Natural killer cell treated with Interleukin-12 subunit alpha and Interleukin-12 subunit beta and Interleukin-15 and Interleukin-18, amount 100 ng/mL, for 72 hours (primary cell): Measurements from ENCODE around the gene SUSD6. TPM values are rescaled to one million over a fixed set of nuclear protein-coding genes. Genes with fewer than 3 reads are reported as not detected.

Source experiments
- ATAC-seq, 2 donors: fragments of 150-1000 bp; cut with Tn5 transposase in 1 of 2; sonication (Bioruptor Pico), chemical (Tn5 transposase) in 1 of 2; 2 replicates each; pipeline ENCODE4 v1.10.0; 2021
- DNase-seq: peaks from one replicate; pipeline ENCODE4 v3.0.0; 2022; ENCODE audit warnings: low spot score
- H3K27ac Mint-ChIP-seq, 2 donors: 1 replicate in 1 of 2; 2 replicates in 1 of 2; pipeline ENCODE4 v1.8.0; 2022; ENCODE audit warnings: mixed read lengths in 2 of 2, mild to moderate bottlenecking in 1 of 2, moderate library complexity in 1 of 2
- H3K27me3 Mint-ChIP-seq, 2 donors: 1 replicate in 1 of 2; 2 replicates in 1 of 2; pipeline ENCODE4 v1.8.0; 2022; ENCODE audit warnings: mixed read lengths in 2 of 2
- H3K36me3 Mint-ChIP-seq: one replicate; pipeline ENCODE4 v1.8.0; 2022; ENCODE audit warnings: mixed read lengths
- H3K4me1 Mint-ChIP-seq, 2 donors: 1 replicate in 1 of 2; 2 replicates in 1 of 2; pipeline ENCODE4 v1.8.0; 2022; ENCODE audit warnings: low read depth in 2 of 2, mixed read lengths in 2 of 2, mild to moderate bottlenecking in 1 of 2
- H3K4me3 Mint-ChIP-seq: one replicate; pipeline ENCODE4 v1.8.0; 2022; ENCODE audit warnings: mixed read lengths
- H3K9me3 Mint-ChIP-seq: 2 replicates; pipeline ENCODE4 v1.8.0; 2022; ENCODE audit warnings: mixed read lengths
- total RNA-seq, 2 donors: library from RNA; stranded (reverse); gene quantifications; one replicate each; pipeline ENCODE4 v1.2.3, GENCODE V29; 2022

SUSD6 gene
- total RNA-seq, 2 donors from 2014 or later, result 111 to 139 TPM

- H3K4me3 Mint-ChIP-seq, result peak overlapping the region; percentile 90
- no peak for DNase-seq
- peaks cover 86 to 93% of the 10 kb centered on the region in 2 donors for H3K4me1 Mint-ChIP-seq
- H3K9me3 Mint-ChIP-seq, result no peaks in the 10 kb centered on the region
- peak overlapping the region; percentile 93 to 96 for H3K27ac Mint-ChIP-seq
- no peaks in the 10 kb centered on the region for H3K27me3 Mint-ChIP-seq
- ATAC-seq, result no peak
- peaks cover 17% of the 10 kb centered on the region for H3K36me3 Mint-ChIP-seq
These were observed 7.6 kb downstream of the SUSD6 start for GRCh38 chr14:69619012-69619411.

- ATAC-seq (no peak), DNase-seq (no peak)
- Mint-ChIP-seq H3K4me3 (peak overlapping the region; percentile 65), H3K36me3 (peaks cover 17% of the 10 kb centered on the region), H3K27ac (peak overlapping the region; percentile 93 to 96), H3K4me1 (peaks cover 80 to 90% of the 10 kb centered on the region in 2 donors), H3K9me3 (no peaks in the 10 kb centered on the region), H3K27me3 (no peaks in the 10 kb centered on the region)
These were observed 8.8 kb downstream of the SUSD6 start for GRCh38 chr14:69620211-69620611.

GRCh38 chr14:69620981-69621380, 9.6 kb downstream of the SUSD6 start:
- H3K4me1 Mint-ChIP-seq, result peaks cover 80 to 90% of the 10 kb centered on the region in 2 donors
- H3K4me3 Mint-ChIP-seq, result peak overlapping the region; percentile 65
- DNase-seq (no peak), ATAC-seq (no peak)
- peak overlapping the region; percentile 93 to 96 for H3K27ac Mint-ChIP-seq
- H3K36me3 Mint-ChIP-seq, result peaks cover 12% of the 10 kb centered on the region
- H3K27me3 Mint-ChIP-seq, result no peaks in the 10 kb centered on the region
- no peaks in the 10 kb centered on the region for H3K9me3 Mint-ChIP-seq

- DNase-seq (no peak), ATAC-seq (no peak)
- peaks cover 75 to 84% of the 10 kb centered on the region in 2 donors for H3K4me1 Mint-ChIP-seq
- no peaks in the 10 kb centered on the region for H3K27me3 Mint-ChIP-seq
- H3K9me3 Mint-ChIP-seq, result no peaks in the 10 kb centered on the region
- peak overlapping the region; percentile 58 for H3K4me3 Mint-ChIP-seq
- H3K36me3 Mint-ChIP-seq, result peaks cover 4% of the 10 kb centered on the region
- H3K27ac Mint-ChIP-seq, result peak overlapping the region; percentile 93 to 96
These were observed 12.7 kb downstream of the SUSD6 start for GRCh38 chr14:69624136-69624535.

GRCh38 chr14:69625299-69626131, 14.1 kb downstream of the SUSD6 start:
- Mint-ChIP-seq H3K9me3 (no peaks in the 10 kb centered on the region), H3K27ac (peak overlapping the region; percentile 93 to 96), H3K36me3 (no peaks in the 10 kb centered on the region), H3K27me3 (no peaks in the 10 kb centered on the region), H3K4me1 (peaks cover 77 to 84% of the 10 kb centered on the region in 2 donors), H3K4me3 (peak overlapping the region; percentile 81)
- DNase-seq (peak; percentile 90), ATAC-seq (peak; percentile 96)

GRCh38 chr14:69626132-69626500, 14.7 kb downstream of the SUSD6 start:
- Mint-ChIP-seq H3K36me3 (no peaks in the 10 kb centered on the region), H3K9me3 (no peaks in the 10 kb centered on the region), H3K4me3 (peak overlapping the region; percentile 81), H3K27me3 (no peaks in the 10 kb centered on the region), H3K4me1 (peaks cover 77 to 78% of the 10 kb centered on the region in 2 donors), H3K27ac (peak overlapping the region; percentile 93 to 96)
- ATAC-seq, result no peak
- DNase-seq, result no peak

- ATAC-seq (peak in 1 of 2 donors; percentile 37), DNase-seq (no peak)
- Mint-ChIP-seq H3K27me3 (no peaks in the 10 kb centered on the region), H3K27ac (peak overlapping the region; percentile 75 to 76), H3K4me3 (peak overlapping the region; percentile 69), H3K36me3 (no peaks in the 10 kb centered on the region), H3K9me3 (no peaks in the 10 kb centered on the region), H3K4me1 (peaks cover 79 to 91% of the 10 kb centered on the region in 2 donors)
These were observed 18.1 kb downstream of the SUSD6 start for GRCh38 chr14:69629225-69630127.

- no peaks in the 10 kb centered on the region for H3K36me3 Mint-ChIP-seq
- DNase-seq, result no peak
These were observed 19.0 kb downstream of the SUSD6 start for GRCh38 chr14:69630360-69630759.

GRCh38 chr14:69631509-69631908, 20.1 kb downstream of the SUSD6 start:
- no peaks in the 10 kb centered on the region for H3K27me3 Mint-ChIP-seq
- no peak for DNase-seq
- H3K4me3 Mint-ChIP-seq, result no peak overlapping the region
- ATAC-seq, result no peak
- peaks cover 77 to 93% of the 10 kb centered on the region in 2 donors for H3K4me1 Mint-ChIP-seq
- no peaks in the 10 kb centered on the region for H3K9me3 Mint-ChIP-seq
- no peaks in the 10 kb centered on the region for H3K36me3 Mint-ChIP-seq
- H3K27ac Mint-ChIP-seq, result peak overlapping the region in 1 of 2 donors; percentile 41

More at GRCh38 chr14:69630360-69630759, 19.0 kb downstream of the SUSD6 start:
- no peaks in the 10 kb centered on the region for H3K9me3 Mint-ChIP-seq
- H3K27me3 Mint-ChIP-seq, result no peaks in the 10 kb centered on the region
- H3K4me1 Mint-ChIP-seq, result peaks cover 77 to 93% of the 10 kb centered on the region in 2 donors
- peak overlapping the region; percentile 75 to 76 for H3K27ac Mint-ChIP-seq
- H3K4me3 Mint-ChIP-seq, result peak overlapping the region; percentile 69
- ATAC-seq, result no peak

- Mint-ChIP-seq H3K4me3 (peak overlapping the region; percentile 30), H3K36me3 (no peaks in the 10 kb centered on the region), H3K4me1 (peaks cover 78 to 93% of the 10 kb centered on the region in 2 donors), H3K9me3 (no peaks in the 10 kb centered on the region), H3K27ac (peak overlapping the region; percentile 41 to 68), H3K27me3 (no peaks in the 10 kb centered on the region)
- ATAC-seq, result no peak
- no peak for DNase-seq
These were observed 20.8 kb downstream of the SUSD6 start for GRCh38 chr14:69632164-69632563.

- Mint-ChIP-seq H3K27ac (peak overlapping the region; percentile 41 to 68), H3K36me3 (no peaks in the 10 kb centered on the region), H3K27me3 (no peaks in the 10 kb centered on the region), H3K4me3 (peak overlapping the region; percentile 30), H3K4me1 (peaks cover 82 to 97% of the 10 kb centered on the region in 2 donors), H3K9me3 (no peaks in the 10 kb centered on the region)
- ATAC-seq (no peak), DNase-seq (no peak)
These were observed 21.3 kb downstream of the SUSD6 start for GRCh38 chr14:69632593-69633151.

GRCh38 chr14:69633238-69633637, 21.8 kb downstream of the SUSD6 start:
- Mint-ChIP-seq H3K27me3 (no peaks in the 10 kb centered on the region), H3K27ac (peak overlapping the region; percentile 41 to 68), H3K4me1 (peaks cover 83 to 97% of the 10 kb centered on the region in 2 donors), H3K9me3 (no peaks in the 10 kb centered on the region), H3K4me3 (peak overlapping the region; percentile 16), H3K36me3 (no peaks in the 10 kb centered on the region)
- no peak for DNase-seq
- no peak for ATAC-seq

GRCh38 chr14:69635981-69636639, 24.7 kb downstream of the SUSD6 start:
- ATAC-seq (peak in 1 of 2 donors; percentile 36), DNase-seq (no peak)
- Mint-ChIP-seq H3K4me3 (peak overlapping the region; percentile 73), H3K9me3 (peaks cover 4% of the 10 kb centered on the region), H3K27me3 (no peaks in the 10 kb centered on the region), H3K4me1 (peaks cover 79 to 87% of the 10 kb centered on the region in 2 donors), H3K27ac (peak overlapping the region; percentile 73 to 74), H3K36me3 (peaks cover 8% of the 10 kb centered on the region)
